GOT3 (cell line): ENCODE data around the gene CRY1.
"Not testable (repeated sequence)": the region's sequence is repeated elsewhere in the genome, so short reads cannot be mapped to it uniquely, and the experiment has no call there.

Experiments used
- DNase-seq: peaks from one replicate; lab custom pipeline; 2025; ENCODE audit warnings: mixed read lengths; lab: John Stamatoyannopoulos, UW

The CRY1 gene

GRCh38 chr12:107064243-107064642, 29.1 kb downstream of the CRY1 start:
- no peak for DNase-seq

GRCh38 chr12:107058190-107058589, 35.2 kb downstream of the CRY1 start:
- DNase-seq, result no peak

- no peak for DNase-seq
Observed at GRCh38 chr12:107057071-107057834, 36.1 kb downstream of the CRY1 start.

GRCh38 chr12:107053709-107054108, 39.6 kb downstream of the CRY1 start:
- no peak for DNase-seq

GRCh38 chr12:107045186-107045585, 48.2 kb downstream of the CRY1 start:
- no peak for DNase-seq

GRCh38 chr12:107042801-107043200, 50.5 kb downstream of the CRY1 start:
- no peak for DNase-seq

GRCh38 chr12:107035733-107036132, 57.6 kb downstream of the CRY1 start:
- no peak for DNase-seq

- DNase-seq, result no peak
Observed at GRCh38 chr12:107033758-107034739, 59.3 kb downstream of the CRY1 start.

- DNase-seq, result no peak
Observed at GRCh38 chr12:107032266-107032665, 61.1 kb downstream of the CRY1 start.

- DNase-seq, result no peak
Observed at GRCh38 chr12:107031061-107031460, 62.3 kb downstream of the CRY1 start.

- no peak for DNase-seq
Observed at GRCh38 chr12:107029081-107029480, 64.3 kb downstream of the CRY1 start.

GRCh38 chr12:107027636-107028053, 65.7 kb downstream of the CRY1 start:
- no peak for DNase-seq

- DNase-seq, result no peak
Observed at GRCh38 chr12:107026806-107027635, 66.3 kb downstream of the CRY1 start.

- not testable (repeated sequence) for DNase-seq
Observed at GRCh38 chr12:107026356-107026755, 67.0 kb downstream of the CRY1 start.

GRCh38 chr12:107025671-107026070, 67.7 kb downstream of the CRY1 start:
- no peak for DNase-seq

GRCh38 chr12:107019546-107019945, 73.8 kb downstream of the CRY1 start:
- DNase-seq, result no peak

- no peak for DNase-seq
Observed at GRCh38 chr12:107017042-107017441, 76.3 kb downstream of the CRY1 start.

GRCh38 chr12:107014055-107014454, 79.3 kb downstream of the CRY1 start:
- no peak for DNase-seq

GRCh38 chr12:107012736-107013425, 80.5 kb downstream of the CRY1 start:
- no peak for DNase-seq

- no peak for DNase-seq
Observed at GRCh38 chr12:107011519-107011918, 81.8 kb downstream of the CRY1 start.

- DNase-seq, result no peak
Observed at GRCh38 chr12:107007411-107007810, 85.9 kb downstream of the CRY1 start.
